Breast epithelium (tissue), 3 donors: ENCODE data around the gene PER2.

Source experiments
- POLR2A ChIP-seq: fragments of 450-650 bp; IDR thresholded peaks from one replicate; pipeline ENCODE4 v1.6.1; 2016; ENCODE audit warnings: antibody characterized with exemption, mild to moderate bottlenecking, moderate library complexity
- TF ChIP-seq, protein P1 (sequence below), 3 donors: fragments of 450-650 bp; IDR thresholded peaks; one replicate each; pipeline ENCODE4 v1.5.1; 2016 to 2017; ENCODE audit warnings: antibody characterized with exemption in 3 of 3, mild to moderate bottlenecking in 3 of 3, moderate library complexity in 3 of 3

DNA sequence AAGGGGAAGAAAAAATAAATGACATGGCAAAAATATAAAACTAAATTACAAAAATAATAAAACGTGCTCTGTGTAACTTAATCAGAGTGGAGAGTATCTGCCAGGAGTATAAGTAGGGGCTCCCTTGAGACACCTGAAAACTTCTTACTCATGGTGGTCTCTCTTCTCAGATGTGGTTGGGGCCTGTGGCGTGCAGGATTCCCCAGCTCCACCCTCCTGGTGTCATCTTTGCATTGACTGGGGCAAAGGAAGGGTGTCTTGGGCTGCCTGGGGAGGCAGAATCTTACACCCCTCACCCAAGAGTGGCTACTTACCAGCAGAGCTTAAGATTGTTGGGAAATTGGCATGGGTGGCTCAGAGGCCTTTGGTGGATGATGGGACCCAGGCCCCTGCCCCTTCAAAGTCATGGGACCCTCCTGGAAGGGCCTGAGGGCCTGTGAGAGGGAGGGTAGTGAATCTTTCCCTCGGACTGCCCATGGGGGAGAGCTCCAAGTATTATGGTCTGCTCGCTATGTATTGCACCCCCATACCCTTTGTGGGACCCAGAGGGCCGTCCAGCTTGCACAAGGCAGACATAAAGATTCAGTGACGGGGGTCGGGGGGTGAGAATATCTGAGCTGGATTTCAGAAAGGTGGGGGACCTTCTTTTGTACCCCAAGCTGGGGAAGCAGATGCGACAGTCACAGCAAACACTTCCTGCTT, 25.0 kb upstream of the PER2 start:
- TF ChIP-seq, protein P1, sequence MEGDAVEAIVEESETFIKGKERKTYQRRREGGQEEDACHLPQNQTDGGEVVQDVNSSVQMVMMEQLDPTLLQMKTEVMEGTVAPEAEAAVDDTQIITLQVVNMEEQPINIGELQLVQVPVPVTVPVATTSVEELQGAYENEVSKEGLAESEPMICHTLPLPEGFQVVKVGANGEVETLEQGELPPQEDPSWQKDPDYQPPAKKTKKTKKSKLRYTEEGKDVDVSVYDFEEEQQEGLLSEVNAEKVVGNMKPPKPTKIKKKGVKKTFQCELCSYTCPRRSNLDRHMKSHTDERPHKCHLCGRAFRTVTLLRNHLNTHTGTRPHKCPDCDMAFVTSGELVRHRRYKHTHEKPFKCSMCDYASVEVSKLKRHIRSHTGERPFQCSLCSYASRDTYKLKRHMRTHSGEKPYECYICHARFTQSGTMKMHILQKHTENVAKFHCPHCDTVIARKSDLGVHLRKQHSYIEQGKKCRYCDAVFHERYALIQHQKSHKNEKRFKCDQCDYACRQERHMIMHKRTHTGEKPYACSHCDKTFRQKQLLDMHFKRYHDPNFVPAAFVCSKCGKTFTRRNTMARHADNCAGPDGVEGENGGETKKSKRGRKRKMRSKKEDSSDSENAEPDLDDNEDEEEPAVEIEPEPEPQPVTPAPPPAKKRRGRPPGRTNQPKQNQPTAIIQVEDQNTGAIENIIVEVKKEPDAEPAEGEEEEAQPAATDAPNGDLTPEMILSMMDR (IDR thresholded peaks at IDR 0.05), result no peak
- no peak for TF ChIP-seq POLR2A
